HEK293 (cell line): Measurements from ENCODE around the gene MT1HL1.

Source experiments
- CTCF ChIA-PET: fragments of 350-600 bp; formaldehyde crosslinking; extraction: SDS; loops from one replicate; lab custom pipeline; 2021; ENCODE audit warnings: antibody characterized with exemption; lab: Yijun Ruan, JAX
- POLR2A ChIA-PET: fragments of 300-600 bp; formaldehyde crosslinking; extraction: SDS; loops from one replicate; lab custom pipeline; 2020; ENCODE audit warnings: antibody characterized with exemption, inconsistent platforms; lab: Yijun Ruan, JAX
- H3K27ac ChIP-seq: fragments of 200-500 bp; sonication (Bioruptor generic); 2 replicates; pipeline ENCODE4 v1.5.1; 2014; ENCODE audit warnings: low read depth, low read length, control low read depth, inconsistent platforms; ENCODE audit errors: extremely low read depth
- H3K36me3 ChIP-seq, 2 experiments: fragments of 200-500 bp in 1 of 2; sonication (Bioruptor generic) in 1 of 2; 1 replicate in 1 of 2; 2 replicates in 1 of 2; pipeline ENCODE4 v1.5.1; 2014 to 2017; ENCODE audit warnings: inconsistent platforms in 2 of 2, low read length in 2 of 2; ENCODE audit not compliant: control insufficient read depth in 2 of 2, insufficient read depth in 1 of 2
- H3K4me1 ChIP-seq: fragments of 200-500 bp; sonication (Bioruptor generic); 2 replicates; pipeline ENCODE4 v1.5.1; 2014; ENCODE audit warnings: mild to moderate bottlenecking, low read length, inconsistent platforms; ENCODE audit not compliant: control insufficient read depth, insufficient read depth
- H3K4me3 ChIP-seq: 2 replicates; pipeline ENCODE4 v1.5.1; 2011; ENCODE audit warnings: low read depth, mild to moderate bottlenecking, control low read depth, low read length, moderate library complexity
- H3K9me3 ChIP-seq: fragments of 200-500 bp; sonication (Bioruptor generic); 2 replicates; pipeline ENCODE4 v1.5.1; 2014; ENCODE audit warnings: low read depth, low read length, inconsistent platforms; ENCODE audit not compliant: control insufficient read depth, insufficient read depth
- ZBTB20 ChIP-seq: fragments of 450-650 bp; formaldehyde crosslinking; IDR thresholded peaks from 2 replicates; pipeline ENCODE4 v1.5.1; 2016; ENCODE audit warnings: missing biosample characterization, missing genetic modification characterization
- ZNF2 ChIP-seq: fragments of 450-650 bp; formaldehyde crosslinking; IDR thresholded peaks from 2 replicates; pipeline ENCODE4 v1.5.1; 2016; ENCODE audit warnings: missing biosample characterization, missing genetic modification characterization
- ZNF600 ChIP-seq: fragments of 450-650 bp; formaldehyde crosslinking; IDR thresholded peaks from 2 replicates; pipeline ENCODE4 v1.5.1; 2016; ENCODE audit warnings: missing biosample characterization, missing genetic modification characterization
- ZNF76 ChIP-seq: fragments of 450-650 bp; formaldehyde crosslinking; IDR thresholded peaks from 2 replicates; pipeline ENCODE4; 2016; ENCODE audit warnings: low read depth, missing biosample characterization, missing genetic modification characterization, borderline replicate concordance
- ZNF792 ChIP-seq: fragments of 450-650 bp; formaldehyde crosslinking; IDR thresholded peaks from 2 replicates; pipeline ENCODE4 v1.5.1; 2016; ENCODE audit warnings: missing biosample characterization, missing genetic modification characterization
- TF ChIP-seq, protein P1 (sequence below): fragments of 450-650 bp; formaldehyde crosslinking; IDR thresholded peaks from 2 replicates; pipeline ENCODE4 v1.5.1; 2016; ENCODE audit warnings: missing biosample characterization, missing genetic modification characterization

Gene MT1HL1

GRCh38 chr1:236957235-236957634, 47.0 kb downstream of the MT1HL1 start:
- Histone ChIP-seq H3K9me3 (no peaks in the 10 kb centered on the region), H3K36me3 (no peaks in the 10 kb centered on the region), H3K27ac (no peak overlapping the region), H3K4me3 (no peak overlapping the region), H3K4me1 (peaks cover 4% of the 10 kb centered on the region)
- no peak for TF ChIP-seq ZNF600 (tag by site-specific recombination)
- no peak for TF ChIP-seq ZNF76 (tag by site-specific recombination)
- TF ChIP-seq ZNF792, result no peak
- TF ChIP-seq, protein P1, sequence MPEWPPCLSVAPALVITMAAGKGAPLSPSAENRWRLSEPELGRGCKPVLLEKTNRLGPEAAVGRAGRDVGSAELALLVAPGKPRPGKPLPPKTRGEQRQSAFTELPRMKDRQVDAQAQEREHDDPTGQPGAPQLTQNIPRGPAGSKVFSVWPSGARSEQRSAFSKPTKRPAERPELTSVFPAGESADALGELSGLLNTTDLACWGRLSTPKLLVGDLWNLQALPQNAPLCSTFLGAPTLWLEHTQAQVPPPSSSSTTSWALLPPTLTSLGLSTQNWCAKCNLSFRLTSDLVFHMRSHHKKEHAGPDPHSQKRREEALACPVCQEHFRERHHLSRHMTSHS (tag by site-specific recombination), result no peak
- TF ChIP-seq ZNF2, result no peak
- TF ChIP-seq ZBTB20 (tag by site-specific recombination), result no peak
- ChIA-PET CTCF (interaction anchor here (0.9 to 1.2 kb wide), 2 partner anchors 13 to 56 kb away, joined by 3 to 4 read pairs; no protein-coding TSS in a partner anchor), POLR2A (no interaction called here)
